NAMALWA (cell line): ENCODE results near the gene MDC1.
A peak's percentile ranks its signal among the peaks of the same experiment; 100 is the strongest.
"Not testable (repeated sequence)": the region's sequence is repeated elsewhere in the genome, so short reads cannot be mapped to it uniquely, and the experiment has no call there.

Experiments
- DNase-seq: peaks from one replicate; pipeline ENCODE4 v3.0.0-alpha.2; 2015; ENCODE audit warnings: low spot score

MDC1 gene

GRCh38 chr6:30725713-30726505 is 8.8 kb upstream of the MDC1 start:
- peak; percentile 36 for DNase-seq

- no peak for DNase-seq
Observed at GRCh38 chr6:30724906-30725667, 8.0 kb upstream of the MDC1 start.

GRCh38 chr6:30723843-30724741 is 7.0 kb upstream of the MDC1 start:
- not testable (repeated sequence) for DNase-seq

- not testable (repeated sequence) for DNase-seq
Observed at GRCh38 chr6:30723159-30723842, 6.2 kb upstream of the MDC1 start.

GRCh38 chr6:30722280-30723112 is 5.4 kb upstream of the MDC1 start:
- DNase-seq: peak; percentile 83

- DNase-seq: not testable (repeated sequence)
Observed at GRCh38 chr6:30722025-30722279, 4.9 kb upstream of the MDC1 start.

GRCh38 chr6:30721198-30722024 is 4.3 kb upstream of the MDC1 start:
- DNase-seq: peak; percentile 92

GRCh38 chr6:30720738-30721197 is 3.7 kb upstream of the MDC1 start:
- DNase-seq: peak; percentile 88

GRCh38 chr6:30719791-30720737 is 3.0 kb upstream of the MDC1 start, which contains the start of gene TUBB:
Gene TUBB (plus strand): TSS chr6:30720352. CDS start chr6:30720507, 155 bp downstream.
- peak; percentile 96 for DNase-seq

GRCh38 chr6:30719356-30719755 is 2.3 kb upstream of the MDC1 start:
- DNase-seq: no peak

- not testable (repeated sequence) for DNase-seq
Observed at GRCh38 chr6:30717845-30718720, 1.0 kb upstream of the MDC1 start.

- no peak for DNase-seq
Observed at GRCh38 chr6:30716879-30717128, 277 bp downstream of the MDC1 start.

GRCh38 chr6:30714263-30714662 is 2.8 kb downstream of the MDC1 start:
- DNase-seq: no peak

- DNase-seq: no peak
Observed at GRCh38 chr6:30712441-30712945, 4.6 kb downstream of the MDC1 start.

GRCh38 chr6:30711758-30712380 is 5.2 kb downstream of the MDC1 start:
- no peak for DNase-seq

GRCh38 chr6:30709101-30709868 is 7.8 kb downstream of the MDC1 start:
- no peak for DNase-seq
